ENCODE measurements around the gene SNAP23. TPM values are rescaled to one million over a fixed set of nuclear protein-coding genes. Genes with fewer than 3 reads are reported as not detected.

The SNAP23 gene
- 55.2 and 63.2 TPM in 2 replicates for total RNA-seq (2021)
- long read RNA-seq, transcript SNAP23-201 (8 exons, 2,687 nt) = major isoform, 409 of 478 reads
- long read RNA-seq, transcript SNAP23-202 (7 exons, 2,480 nt) = minor isoform, 32 of 478 reads
- long read RNA-seq, partial matches to known transcripts = 8 of 478 reads
- long read RNA-seq, other reads (novel, unspliced or antisense) = 26 of 478 reads

- H4K5ac ChIP-seq (ENCODE audit: insufficient read length, low read depth, low read length) = no peak within 1 kb of the TSS
- peak within 1 kb of the TSS; percentile 18; the same call in 1 of the 2 replicates for H3K14ac ChIP-seq (ENCODE audit: insufficient read depth, low read length)
- H3K27me3 ChIP-seq (ENCODE audit: insufficient read depth, low read length) = no peaks in the 10 kb centered on the region
- H3K4me1 ChIP-seq (ENCODE audit: insufficient read depth, low read length) = peaks cover 7% of the 10 kb centered on the region; the same call in 1 of the 2 replicates
- no peak for TF ChIP-seq CTCF (conservative IDR thresholded peaks at IDR 0.05)
- WGBS (ENCODE audit: extremely low coverage, insufficient read length, low lambda C conversion rate) = no CpG with 5 or more reads among the region's 43 CpGs
- H3K27me3 Mint-ChIP-seq (ENCODE audit: low read depth) = no peaks in the 10 kb centered on the region
- H3K4ac ChIP-seq (ENCODE audit: low read depth, low read length) = no peak within 1 kb of the TSS; the same call in 1 of the 2 replicates
- H2BK5ac ChIP-seq (ENCODE audit: insufficient read length, low read length) = no peak within 1 kb of the TSS
- peak within 1 kb of the TSS; percentile 80 for H2AFZ ChIP-seq (ENCODE audit: low read length)
- H3K23ac ChIP-seq (ENCODE audit: insufficient read length, low read depth, low read length) = no peak within 1 kb of the TSS
- peak within 1 kb of the TSS; percentile 98 to 99 for H3K4me3 Mint-ChIP-seq
- DNase-seq = peak; percentile 95
- H3K4me2 ChIP-seq (ENCODE audit: insufficient read depth, insufficient read length, low read length) = peak within 1 kb of the TSS; percentile 98
- H2BK12ac ChIP-seq (ENCODE audit: insufficient read length, low read depth, low read length) = no peak within 1 kb of the TSS
- peaks cover 16% of the 10 kb centered on the region for H3K79me1 ChIP-seq (ENCODE audit: insufficient read depth, low read depth, low read length, poor library complexity, severe bottlenecking)
- no peaks in the 10 kb centered on the region for H3K9me3 Mint-ChIP-seq
- no peak within 1 kb of the TSS for H2AK5ac ChIP-seq (ENCODE audit: insufficient read length, low read length)
- H2BK15ac ChIP-seq (ENCODE audit: low read depth, low read length) = no peak within 1 kb of the TSS
- peak within 1 kb of the TSS; percentile 93 for H3K9ac ChIP-seq (ENCODE audit: extremely low read depth, insufficient read length, low read length)
- peak within 1 kb of the TSS; percentile 67 for H3K27ac ChIP-seq (ENCODE audit: insufficient read length, low read depth, low read length)
- no peaks in the 10 kb centered on the region for H4K20me1 ChIP-seq (ENCODE audit: control insufficient read depth, insufficient read depth, insufficient read length)
- H3K4me1 Mint-ChIP-seq = peaks cover 26 to 44% of the 10 kb centered on the region in 2 experiments
- peaks cover 0 to 9% (median 6%) of the 10 kb centered on the region in 3 experiments; a peak in 5 of 7 replicates for H3K36me3 Mint-ChIP-seq (ENCODE audit: insufficient read depth in 1 of 3, low read depth in 3 of 3)
- no peak within 1 kb of the TSS for H3T11ph ChIP-seq (ENCODE audit: low read length)
- no peaks in the 10 kb centered on the region for H3K9me3 ChIP-seq (ENCODE audit: control insufficient read depth, low read depth, low read length)
- H3K18ac ChIP-seq (ENCODE audit: insufficient read length, low read depth, low read length) = no peak within 1 kb of the TSS
- peaks cover 6% of the 10 kb centered on the region; the same call in 1 of the 2 replicates for H3K79me2 ChIP-seq (ENCODE audit: insufficient read depth, low read length)
- no peak within 1 kb of the TSS for H4K8ac ChIP-seq (replicated peaks; ENCODE audit: insufficient read length, low read depth, low read length)
- H4K91ac ChIP-seq (ENCODE audit: insufficient read length, low read depth, low read length) = no peak within 1 kb of the TSS
- peak within 1 kb of the TSS; percentile 79 to 99 (median 91) for H3K27ac Mint-ChIP-seq
- no peak within 1 kb of the TSS for H3K56ac ChIP-seq (ENCODE audit: insufficient read length, low read depth, low read length)
- H2BK120ac ChIP-seq (ENCODE audit: low read depth, low read length, poor library complexity, severe bottlenecking) = no peak within 1 kb of the TSS
- peaks cover 11% of the 10 kb centered on the region for H3K23me2 ChIP-seq (ENCODE audit: insufficient read length, low read depth, low read length, poor library complexity, severe bottlenecking)
- no peak within 1 kb of the TSS for H2BK20ac ChIP-seq (ENCODE audit: low read depth, low read length, poor library complexity, severe bottlenecking)
Observed at GRCh38 chr15:42495361-42496212, at the start of gene SNAP23. Gene SNAP23 (plus strand): TSS chr15:42495634. CDS start chr15:42511847, 16,213 bp downstream.
